VCaP (cell line): ENCODE data around the gene KCTD15.

Experiments used
- H3K27ac ChIP-seq: fragments of 450-650 bp; 2 replicates; pipeline ENCODE4 v1.5.1; 2017
- TF ChIP-seq, protein P1 (sequence below): fragments of 450-650 bp; conservative IDR thresholded peaks from 2 replicates; pipeline ENCODE4 v1.5.1; 2017; ENCODE audit warnings: mild to moderate bottlenecking, moderate library complexity

The KCTD15 gene

DNA sequence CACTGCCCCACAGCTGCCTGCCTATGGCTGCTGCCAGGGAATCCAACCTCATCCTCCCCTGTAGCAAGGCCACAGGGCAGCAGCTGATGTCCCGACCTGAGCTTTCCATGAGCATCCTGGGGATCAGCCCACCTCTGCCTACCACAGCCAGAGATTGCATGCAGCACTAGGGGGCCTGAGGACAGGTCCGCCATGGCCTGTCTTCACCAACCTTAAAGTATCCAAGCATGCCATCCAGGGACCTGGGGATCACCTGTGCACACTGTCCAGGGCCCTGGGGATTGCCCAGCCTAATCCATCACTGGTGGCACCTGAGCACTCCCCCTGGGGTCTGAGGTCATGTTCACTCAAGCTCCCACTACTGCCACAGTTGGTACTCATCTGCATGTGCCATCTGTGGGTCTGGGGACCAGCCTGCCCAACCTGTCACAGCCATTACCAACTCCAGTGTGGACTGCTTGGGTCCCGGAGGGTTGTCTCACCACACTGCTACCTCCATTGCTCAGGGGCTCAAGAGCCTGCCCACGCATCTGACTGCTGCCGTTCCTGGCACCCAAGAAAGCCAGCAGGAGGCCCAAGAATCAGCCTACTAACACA lies 53.0 kb downstream of the KCTD15 start:
- no peak overlapping the region for H3K27ac ChIP-seq
- TF ChIP-seq, protein P1, sequence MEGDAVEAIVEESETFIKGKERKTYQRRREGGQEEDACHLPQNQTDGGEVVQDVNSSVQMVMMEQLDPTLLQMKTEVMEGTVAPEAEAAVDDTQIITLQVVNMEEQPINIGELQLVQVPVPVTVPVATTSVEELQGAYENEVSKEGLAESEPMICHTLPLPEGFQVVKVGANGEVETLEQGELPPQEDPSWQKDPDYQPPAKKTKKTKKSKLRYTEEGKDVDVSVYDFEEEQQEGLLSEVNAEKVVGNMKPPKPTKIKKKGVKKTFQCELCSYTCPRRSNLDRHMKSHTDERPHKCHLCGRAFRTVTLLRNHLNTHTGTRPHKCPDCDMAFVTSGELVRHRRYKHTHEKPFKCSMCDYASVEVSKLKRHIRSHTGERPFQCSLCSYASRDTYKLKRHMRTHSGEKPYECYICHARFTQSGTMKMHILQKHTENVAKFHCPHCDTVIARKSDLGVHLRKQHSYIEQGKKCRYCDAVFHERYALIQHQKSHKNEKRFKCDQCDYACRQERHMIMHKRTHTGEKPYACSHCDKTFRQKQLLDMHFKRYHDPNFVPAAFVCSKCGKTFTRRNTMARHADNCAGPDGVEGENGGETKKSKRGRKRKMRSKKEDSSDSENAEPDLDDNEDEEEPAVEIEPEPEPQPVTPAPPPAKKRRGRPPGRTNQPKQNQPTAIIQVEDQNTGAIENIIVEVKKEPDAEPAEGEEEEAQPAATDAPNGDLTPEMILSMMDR, result no peak

DNA sequence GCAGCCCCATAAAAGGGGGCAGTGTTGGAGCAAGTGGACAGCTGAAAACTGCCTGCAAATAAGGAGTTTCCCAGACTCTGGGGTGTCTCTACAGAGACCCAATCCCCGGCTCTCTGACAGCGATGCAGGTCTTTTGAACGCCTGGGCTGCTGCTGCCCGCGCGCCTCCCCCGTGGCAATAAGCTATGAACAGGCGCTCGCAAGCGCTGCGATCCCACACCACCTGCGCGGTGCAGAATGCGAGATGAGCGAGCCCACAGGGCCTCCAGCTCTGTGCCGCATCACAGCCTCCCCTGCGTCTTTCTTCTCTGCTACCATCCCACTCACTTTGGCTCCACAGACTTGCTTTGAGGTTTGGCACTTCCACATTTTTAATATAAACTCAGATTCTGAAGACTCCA lies 62.3 kb downstream of the KCTD15 start:
- TF ChIP-seq, protein P1, result no peak
- H3K27ac ChIP-seq, result no peak overlapping the region

DNA sequence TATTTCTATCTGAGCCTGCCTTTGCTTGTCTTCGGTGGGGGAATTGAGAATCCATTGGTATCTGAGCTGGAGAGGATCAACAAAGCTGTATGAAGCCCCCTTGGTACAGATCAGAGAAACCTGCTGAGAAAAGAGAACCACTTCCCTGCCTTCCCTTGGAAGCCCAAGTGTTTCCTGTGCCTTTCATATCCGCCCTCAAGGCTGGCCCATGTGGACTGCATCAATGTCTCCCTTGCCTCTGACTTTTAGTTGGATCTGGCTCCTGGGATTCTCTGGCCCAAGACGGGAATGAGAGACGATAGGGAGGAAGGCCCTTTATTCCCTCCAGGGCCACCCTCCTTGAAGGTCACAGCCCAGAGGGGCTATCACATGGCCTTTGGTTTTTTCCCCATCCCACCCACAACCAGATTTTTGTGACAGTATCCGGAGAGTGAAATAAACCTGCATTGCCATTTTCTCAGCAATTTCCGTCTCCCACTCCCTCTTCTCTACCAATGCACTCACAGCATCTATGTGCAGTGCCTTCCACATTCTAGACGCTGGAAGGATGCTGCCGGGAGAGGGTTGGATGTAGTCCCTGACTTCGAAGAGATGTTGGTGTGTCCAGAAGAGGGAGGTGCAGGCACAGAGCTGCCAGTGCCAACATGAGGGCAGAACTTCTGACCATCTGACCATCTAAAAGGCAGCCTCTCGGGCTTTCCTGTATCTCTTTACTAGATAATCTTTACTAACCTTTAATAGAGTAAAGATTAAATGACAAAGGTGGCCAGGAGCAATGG lies 63.8 kb downstream of the KCTD15 start:
- TF ChIP-seq, protein P1, result no peak
- H3K27ac ChIP-seq, result no peak overlapping the region

DNA sequence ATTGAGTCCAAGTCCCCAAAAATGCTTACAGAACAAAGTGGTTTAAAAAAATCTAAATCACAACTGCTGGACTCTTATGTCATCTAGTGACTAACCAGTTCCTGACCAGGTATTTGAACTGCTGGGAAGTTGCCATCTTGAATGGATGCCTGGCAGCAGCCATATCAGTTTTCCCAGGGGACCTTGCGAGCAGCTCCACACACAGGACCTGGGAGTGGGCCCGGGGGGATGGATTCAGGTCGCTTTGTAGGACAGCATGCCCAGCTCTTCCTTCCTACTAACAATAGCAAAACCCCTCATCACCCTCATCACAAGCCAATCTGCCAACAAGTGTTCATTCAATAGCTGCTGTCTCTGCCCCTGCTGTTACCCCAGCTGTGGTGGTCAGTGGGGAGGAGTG lies 65.3 kb downstream of the KCTD15 start:
- TF ChIP-seq, protein P1, result no peak
- H3K27ac ChIP-seq, result no peak overlapping the region

DNA sequence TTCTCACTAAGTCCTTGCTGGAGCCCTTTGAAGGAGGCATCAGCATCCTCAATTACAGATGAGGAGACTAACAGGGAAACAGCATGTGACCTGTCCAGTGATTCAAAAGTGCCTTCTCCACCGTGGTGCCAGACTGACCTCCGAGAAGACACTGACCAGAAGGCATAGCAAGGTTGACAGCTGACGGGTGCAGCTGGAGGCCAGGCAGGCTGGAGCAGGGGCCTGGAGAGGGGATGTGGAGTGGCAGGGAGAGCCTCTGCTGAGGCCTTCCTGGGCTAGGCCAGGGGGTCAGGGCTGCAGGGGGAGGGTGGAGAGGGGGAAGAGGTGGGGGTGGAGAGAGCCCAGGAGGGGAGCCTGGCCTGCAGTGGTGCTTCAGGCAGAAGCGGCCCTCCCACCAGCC lies 66.3 kb downstream of the KCTD15 start:
- TF ChIP-seq, protein P1, result no peak
- H3K27ac ChIP-seq, result no peak overlapping the region

DNA sequence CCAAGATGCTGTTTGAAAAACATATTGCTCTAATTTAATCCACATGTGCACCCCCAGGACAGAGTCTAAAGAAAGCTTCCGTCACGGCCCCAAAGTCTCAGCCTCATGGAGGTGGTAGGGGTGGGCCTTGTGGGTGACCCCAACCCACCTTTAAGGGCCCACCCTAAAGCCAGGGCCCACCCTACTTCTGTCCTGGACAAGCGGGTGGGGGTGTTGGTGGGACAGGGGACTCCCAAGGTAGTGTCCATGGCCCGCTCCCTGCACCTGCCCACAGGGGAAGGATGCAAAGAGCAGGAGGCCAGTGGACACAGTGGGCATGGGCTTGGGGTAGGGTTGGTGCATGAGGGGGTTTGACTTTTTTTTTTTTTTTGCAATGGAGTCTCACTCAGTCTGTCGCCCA lies 66.8 kb downstream of the KCTD15 start:
- TF ChIP-seq, protein P1, result no peak

DNA sequence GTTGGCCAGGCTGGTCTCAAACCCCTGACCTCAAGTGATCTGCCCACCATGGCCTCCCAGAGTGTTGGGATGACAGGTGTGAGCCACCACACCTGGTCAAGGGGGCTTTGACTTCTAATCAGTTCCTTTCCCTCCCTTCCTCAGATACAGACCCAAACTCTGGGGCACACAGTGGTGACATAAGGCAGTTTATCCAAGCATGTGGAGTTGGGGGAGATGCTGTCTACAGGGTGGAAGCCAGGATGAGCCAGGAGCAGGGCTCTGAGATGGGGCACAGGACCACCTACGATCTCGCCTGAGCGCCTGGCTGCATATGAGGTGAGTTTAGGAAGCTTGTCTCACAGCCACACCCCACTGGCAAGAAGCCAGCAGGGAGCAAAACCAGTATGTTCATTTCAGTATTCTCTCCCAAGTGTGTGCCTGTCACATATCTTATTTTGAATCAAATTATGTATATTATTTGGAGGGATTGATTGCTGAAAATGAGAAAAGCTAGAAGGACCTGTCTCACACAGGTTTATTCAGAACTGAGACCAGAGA lies 67.7 kb downstream of the KCTD15 start:
- H3K27ac ChIP-seq, result no peak overlapping the region
- TF ChIP-seq, protein P1, result no peak

More for the DNA sequence above, 66.8 kb downstream of the KCTD15 start:
- no peak overlapping the region for H3K27ac ChIP-seq
